Psoas muscle (tissue), 8 donors: ENCODE results near the gene C16orf74. TPM values are rescaled to one million over a fixed set of nuclear protein-coding genes. Genes with fewer than 3 reads are reported as not detected.

Source experiments
- ATAC-seq, 4 donors: fragments of 200-7000 bp; cut with Tn5 transposase; one replicate each; pipeline ENCODE4 v1.9.1; 2020; ENCODE audit warnings: moderate library complexity in 3 of 4, mild to moderate bottlenecking in 2 of 4
- DNase-seq, 2 donors: peaks; one replicate each; pipeline ENCODE4 v3.0.0-alpha.2; 2020
- H3K27ac ChIP-seq: fragments of 200-600 bp; one replicate; pipeline ENCODE4 v1.8.0; 2022
- H3K27me3 ChIP-seq, 3 donors: fragments of 200-600 bp in 1 of 3; one replicate each; pipeline versions ENCODE4 v1.6.1 to v1.8.0; 2013 to 2022; ENCODE audit warnings: low read length in 2 of 3, mild to moderate bottlenecking in 2 of 3, moderate library complexity in 1 of 3; ENCODE audit not compliant: insufficient read depth in 3 of 3
- H3K36me3 ChIP-seq, 2 donors: fragments of 200-600 bp in 1 of 2; one replicate each; pipeline versions ENCODE4 v1.6.1 to v1.8.0; 2013 to 2022; ENCODE audit warnings: low read depth in 1 of 2, mild to moderate bottlenecking in 1 of 2, moderate library complexity in 1 of 2; ENCODE audit not compliant: insufficient read depth in 1 of 2
- H3K4me1 ChIP-seq: fragments of 200-600 bp; one replicate; pipeline ENCODE4 v1.8.0; 2022
- H3K4me3 ChIP-seq: fragments of 200-600 bp; one replicate; pipeline ENCODE4 v1.8.0; 2022; ENCODE audit warnings: mild to moderate bottlenecking
- H3K9me3 ChIP-seq: fragments of 200-600 bp; one replicate; pipeline ENCODE4 v1.8.0; 2022
- CTCF ChIP-seq: fragments of 200-600 bp; IDR thresholded peaks from one replicate; pipeline ENCODE4 v1.8.0; 2022; ENCODE audit warnings: antibody characterized with exemption
- WGBS, 3 donors: extraction: QIAGEN DNeasy Blood & Tissue Kit; methylation state at CpG; one replicate each; pipeline versions ENCODE4 v1.1.6 to v1.1.7; 2013; 5-methylcytosine and 5-hydroxymethylcytosine counted together
- intact Hi-C, 2 donors: fragments of 100-400 bp; cut with DNase I; formaldehyde crosslinking; loops; one replicate each; pipeline versions ENCODE4 v1.11.0 to v1.14.2; 2022
- polyA plus RNA-seq, 3 donors: library from polyadenylated mRNA; stranded (reverse); fragments of 200-250 nt; gene quantifications; one replicate each; pipeline ENCODE4 v1.2.3, GENCODE V29; 2013
- total RNA-seq, 4 donors: library from RNA; stranded (reverse); fragmentation: NEBNext Ultra II Directional in 2 of 4; extraction: Animal tissue kit (Norgen Biotek cat#: 25700) in 2 of 4; gene quantifications; one replicate each; pipeline versions ENCODE4 v1.2.1 to v1.2.4, GENCODE V29; 2021 to 2023
- donor health status: healthy with polysubstance abuse.
- donor health status: DM: no; HTN: no; CAD: no; lungs with moderate emphysema.
- donor health status: Bipolar disorder and iron deficiency.
- donor health status: healthy.
- donor health status: DM: yes; HTN: yes; CAD: no.
- donor health status: DM: no; HTN: no; CAD: no.
- donor health status: DM: no; HTN: no; CAD: no.
- donor health status: DM: yes; HTN: yes; CAD: no.

The C16orf74 gene
- total and polyA plus RNA-seq, 7 donors, result 0.13 to 3.8 (median 0.24) TPM; not detected in 2

GRCh38 chr16:85704011-85704410, 46.9 kb downstream of the C16orf74 start:
- ATAC-seq (no peak), DNase-seq (no peak)
- Histone ChIP-seq H3K4me1 (no peaks in the 10 kb centered on the region), H3K27me3 (no peaks in the 10 kb centered on the region), H3K4me3 (no peak overlapping the region), H3K9me3 (no peaks in the 10 kb centered on the region), H3K36me3 (no peaks in the 10 kb centered on the region), H3K27ac (no peak overlapping the region)
- intact Hi-C loops, result no loop called here
- WGBS, 3 donors, result 85 to 91% (median 89%) methylated on average over 10 to 11 of the region's 11 CpGs
- TF ChIP-seq CTCF, result no peak

DNA sequence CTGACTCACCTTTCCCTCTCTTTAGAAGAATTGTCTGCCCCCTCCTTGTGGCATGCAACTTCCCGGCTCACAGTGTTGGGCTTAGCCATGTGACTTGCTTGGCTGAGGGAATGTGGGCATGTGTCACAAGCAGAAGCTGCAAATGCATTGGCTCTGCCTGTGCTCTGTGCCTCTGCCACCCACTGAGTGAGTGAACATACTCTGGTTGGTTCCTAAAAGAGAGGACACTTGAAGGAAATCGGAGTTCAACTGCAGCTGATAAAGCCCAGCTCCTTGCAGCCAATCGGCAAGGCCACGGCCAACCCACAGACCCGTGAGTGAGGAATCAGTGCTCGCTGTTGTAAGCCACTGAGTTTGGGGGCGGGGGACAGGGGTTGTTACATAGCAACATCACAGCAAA, 51.3 kb downstream of the C16orf74 start:
- H3K9me3 ChIP-seq, result no peaks in the 10 kb centered on the region
- 46 to 65% (median 54%) methylated on average over 7 of the region's 7 CpGs for WGBS, 3 donors
- H3K27ac ChIP-seq, result no peak overlapping the region
- DNase-seq (no peak), ATAC-seq (peak; percentile 49 to 86 (median 78))
- no peaks in the 10 kb centered on the region for H3K4me1 ChIP-seq
- TF ChIP-seq CTCF, result no peak
- H3K27me3 ChIP-seq, result no peaks in the 10 kb centered on the region
- no peaks in the 10 kb centered on the region for H3K36me3 ChIP-seq
- H3K4me3 ChIP-seq, result no peak overlapping the region
- intact Hi-C loops, result no loop called here

DNA sequence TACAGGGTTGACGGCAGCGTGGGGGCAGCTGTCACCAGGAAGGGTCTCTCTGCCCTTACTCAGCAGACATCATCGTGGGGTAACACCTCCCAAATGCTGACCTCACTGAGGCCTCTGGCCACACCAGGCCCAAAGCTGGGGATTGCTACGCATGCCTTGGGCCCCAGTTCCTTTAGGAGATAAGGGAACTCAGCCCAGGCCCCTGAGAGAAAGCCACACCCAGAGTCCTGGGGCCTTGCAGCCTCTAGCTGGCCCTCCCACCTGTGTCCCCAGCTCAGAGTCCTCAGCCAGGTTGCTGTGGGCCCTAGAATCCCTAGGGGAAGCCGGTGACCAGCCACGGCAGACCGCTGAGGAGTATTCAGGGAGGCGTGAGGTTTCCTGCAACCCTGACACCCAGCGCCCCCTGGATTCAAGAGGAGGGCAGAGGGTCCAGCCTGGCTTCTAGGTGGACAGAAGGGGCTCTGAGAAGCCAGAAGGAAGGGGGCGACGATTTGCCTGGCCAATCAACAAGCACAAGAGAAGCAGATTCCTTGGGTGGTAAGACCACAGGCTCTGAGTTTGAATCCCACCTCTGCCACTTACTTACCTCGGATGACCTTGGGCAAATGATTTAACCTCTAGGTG, 51.8 kb downstream of the C16orf74 start:
- ATAC-seq, result no peak
- Histone ChIP-seq H3K36me3 (no peaks in the 10 kb centered on the region), H3K9me3 (no peaks in the 10 kb centered on the region), H3K27ac (no peak overlapping the region), H3K4me1 (no peaks in the 10 kb centered on the region), H3K27me3 (no peaks in the 10 kb centered on the region), H3K4me3 (no peak overlapping the region)
- no peak for DNase-seq
- TF ChIP-seq CTCF, result no peak
- intact Hi-C loops, result no loop called here
- 78 to 83% (median 79%) methylated on average over 11 to 12 of the region's 12 CpGs for WGBS, 3 donors

- ATAC-seq (no peak), DNase-seq (no peak)
- Histone ChIP-seq H3K4me3 (no peak overlapping the region), H3K27me3 (no peaks in the 10 kb centered on the region), H3K4me1 (no peaks in the 10 kb centered on the region), H3K27ac (no peak overlapping the region), H3K9me3 (no peaks in the 10 kb centered on the region), H3K36me3 (no peaks in the 10 kb centered on the region)
- intact Hi-C loops, result no loop called here
- 89 to 93% (median 90%) methylated on average over 7 of the region's 7 CpGs for WGBS, 3 donors
- no peak for TF ChIP-seq CTCF
Observed at GRCh38 chr16:85698459-85698891, 52.4 kb downstream of the C16orf74 start.

- intact Hi-C loops, result no loop called here
- no peaks in the 10 kb centered on the region for H3K9me3 ChIP-seq
- no peak for ATAC-seq
- TF ChIP-seq CTCF, result no peak
- no peaks in the 10 kb centered on the region for H3K27me3 ChIP-seq
- no peak overlapping the region for H3K4me3 ChIP-seq
- DNase-seq, result no peak
- 79 to 87% (median 82%) methylated on average over 14 of the region's 14 CpGs for WGBS, 3 donors
- H3K27ac ChIP-seq, result no peak overlapping the region
- no peaks in the 10 kb centered on the region for H3K4me1 ChIP-seq
- H3K36me3 ChIP-seq, result no peaks in the 10 kb centered on the region
Observed at GRCh38 chr16:85697431-85697830, 53.5 kb downstream of the C16orf74 start.
